Measurements from ENCODE around the gene AKNA. TPM values are rescaled to one million over a fixed set of nuclear protein-coding genes. Genes with fewer than 3 reads are reported as not detected.

The AKNA gene
- total RNA-seq, 1 donor from 2014 or later: 24.6 TPM

- Mint-ChIP-seq H3K36me3 (ENCODE audit: insufficient read depth) (peaks cover 22% of the 10 kb centered on the region), H3K4me1 (ENCODE audit: low read depth) (no peaks in the 10 kb centered on the region), H3K4me3 (ENCODE audit: low read depth) (no peak overlapping the region), H3K27me3 (no peaks in the 10 kb centered on the region), H3K9me3 (ENCODE audit: low read depth) (no peaks in the 10 kb centered on the region), H3K27ac (no peak overlapping the region)
- TF ChIP-seq CTCF (IDR thresholded peaks at IDR 0.05; ENCODE audit: unreplicated experiment): no peak
- DNase-seq (ENCODE audit: low spot score, unreplicated experiment): no peak
Measured at GRCh38 chr9:114357911-114358328, 29.9 kb downstream of the AKNA start.

- H3K9me3 Mint-ChIP-seq (ENCODE audit: low read depth): no peaks in the 10 kb centered on the region
- peaks cover 22% of the 10 kb centered on the region for H3K36me3 Mint-ChIP-seq (ENCODE audit: insufficient read depth)
- H3K4me3 Mint-ChIP-seq (ENCODE audit: low read depth): no peak overlapping the region
- H3K4me1 Mint-ChIP-seq (ENCODE audit: low read depth): no peaks in the 10 kb centered on the region
- no peaks in the 10 kb centered on the region for H3K27me3 Mint-ChIP-seq
- H3K27ac Mint-ChIP-seq: no peak overlapping the region
- DNase-seq (ENCODE audit: low spot score, unreplicated experiment): no peak
- TF ChIP-seq CTCF (IDR thresholded peaks at IDR 0.05; ENCODE audit: unreplicated experiment): no peak
Measured at GRCh38 chr9:114357360-114357759, 30.4 kb downstream of the AKNA start.

- Mint-ChIP-seq H3K27me3 (no peaks in the 10 kb centered on the region), H3K9me3 (ENCODE audit: low read depth) (no peaks in the 10 kb centered on the region), H3K4me1 (ENCODE audit: low read depth) (no peaks in the 10 kb centered on the region), H3K4me3 (ENCODE audit: low read depth) (no peak overlapping the region), H3K36me3 (ENCODE audit: insufficient read depth) (peaks cover 24% of the 10 kb centered on the region), H3K27ac (no peak overlapping the region)
- TF ChIP-seq CTCF (IDR thresholded peaks at IDR 0.05; ENCODE audit: unreplicated experiment): no peak
- no peak for DNase-seq (ENCODE audit: low spot score, unreplicated experiment)
Measured at GRCh38 chr9:114356792-114357191, 31.0 kb downstream of the AKNA start.

- Mint-ChIP-seq H3K27me3 (no peaks in the 10 kb centered on the region), H3K9me3 (ENCODE audit: low read depth) (no peaks in the 10 kb centered on the region), H3K27ac (no peak overlapping the region), H3K36me3 (ENCODE audit: insufficient read depth) (peaks cover 18% of the 10 kb centered on the region), H3K4me1 (ENCODE audit: low read depth) (no peaks in the 10 kb centered on the region), H3K4me3 (ENCODE audit: low read depth) (no peak overlapping the region)
- TF ChIP-seq CTCF (IDR thresholded peaks at IDR 0.05; ENCODE audit: unreplicated experiment): no peak
- no peak for DNase-seq (ENCODE audit: low spot score, unreplicated experiment)
Measured at GRCh38 chr9:114355821-114356220, 32.0 kb downstream of the AKNA start.

- DNase-seq (ENCODE audit: low spot score, unreplicated experiment): no peak
- no peak overlapping the region for H3K27ac Mint-ChIP-seq
- peaks cover 22% of the 10 kb centered on the region for H3K36me3 Mint-ChIP-seq (ENCODE audit: insufficient read depth)
- H3K4me3 Mint-ChIP-seq (ENCODE audit: low read depth): no peak overlapping the region
- peaks cover 6% of the 10 kb centered on the region for H3K4me1 Mint-ChIP-seq (ENCODE audit: low read depth)
- H3K9me3 Mint-ChIP-seq (ENCODE audit: low read depth): no peaks in the 10 kb centered on the region
- TF ChIP-seq CTCF (IDR thresholded peaks at IDR 0.05; ENCODE audit: unreplicated experiment): no peak
- H3K27me3 Mint-ChIP-seq: no peaks in the 10 kb centered on the region
Measured at GRCh38 chr9:114351932-114352331, 35.9 kb downstream of the AKNA start.

Measured in progenitor cell of endocrine pancreas (in vitro differentiated cells).